ENCODE results near the gene CDON.
"Not testable (repeated sequence)": the region's sequence is repeated elsewhere in the genome, so short reads cannot be mapped to it uniquely, and the experiment has no call there.

Gene CDON

GRCh38 chr11:125923012-125923579 lies 139.6 kb downstream of the CDON start:
- DNase-seq (ENCODE audit: low read depth) = peak; percentile 47
- H3K4me3 ChIP-seq (ENCODE audit: low read depth, low read length) = no peak overlapping the region
- peak; percentile 91 for TF ChIP-seq CTCF (IDR thresholded peaks at IDR 0.05; ENCODE audit: control insufficient read depth, extremely low read depth, insufficient read depth)

GRCh38 chr11:125922156-125922555 lies 140.5 kb downstream of the CDON start:
- DNase-seq (ENCODE audit: low read depth) = no peak
- H3K4me3 ChIP-seq (ENCODE audit: low read depth, low read length) = no peak overlapping the region
- TF ChIP-seq CTCF (IDR thresholded peaks at IDR 0.05; ENCODE audit: control insufficient read depth, extremely low read depth, insufficient read depth) = no peak

- DNase-seq (ENCODE audit: low read depth) = no peak
- no peak for TF ChIP-seq CTCF (IDR thresholded peaks at IDR 0.05; ENCODE audit: control insufficient read depth, extremely low read depth, insufficient read depth)
- H3K4me3 ChIP-seq (ENCODE audit: low read depth, low read length) = no peak overlapping the region
Measured at GRCh38 chr11:125921042-125921441, 141.6 kb downstream of the CDON start.

- no peak for TF ChIP-seq CTCF (IDR thresholded peaks at IDR 0.05; ENCODE audit: control insufficient read depth, extremely low read depth, insufficient read depth)
- H3K4me3 ChIP-seq (ENCODE audit: low read depth, low read length) = no peak overlapping the region
- DNase-seq (ENCODE audit: low read depth) = no peak
Measured at GRCh38 chr11:125918140-125918840, 144.4 kb downstream of the CDON start.

GRCh38 chr11:125916683-125917347 lies 145.9 kb downstream of the CDON start:
- no peak for TF ChIP-seq CTCF (IDR thresholded peaks at IDR 0.05; ENCODE audit: control insufficient read depth, extremely low read depth, insufficient read depth)
- DNase-seq (ENCODE audit: low read depth) = no peak
- no peak overlapping the region for H3K4me3 ChIP-seq (ENCODE audit: low read depth, low read length)

- not testable (repeated sequence) for DNase-seq (ENCODE audit: low read depth); H3K4me3 ChIP-seq (ENCODE audit: low read depth, low read length)
Measured at GRCh38 chr11:125914601-125915000, 148.1 kb downstream of the CDON start.

GRCh38 chr11:125910226-125910849 lies 152.3 kb downstream of the CDON start:
- TF ChIP-seq CTCF (IDR thresholded peaks at IDR 0.05; ENCODE audit: control insufficient read depth, extremely low read depth, insufficient read depth) = no peak
- DNase-seq (ENCODE audit: low read depth) = no peak

More at GRCh38 chr11:125910226-125910849, 152.3 kb downstream of the CDON start:
- H3K4me3 ChIP-seq (ENCODE audit: low read depth, low read length) = no peak overlapping the region

All from LNCaP clone FGC (cell line).